ENCODE data around the gene FRMD4B. TPM values are rescaled to one million over a fixed set of nuclear protein-coding genes. Genes with fewer than 3 reads are reported as not detected.

The FRMD4B gene
- total RNA-seq, 2 experiments from 2014 or later: not detected

GRCh38 chr3:69194431-69195165, 191.3 kb downstream of the FRMD4B start:
- Histone ChIP-seq H2AFZ (ENCODE audit: low read length) (no peak overlapping the region), H3K4me3 (ENCODE audit: low read depth, low read length, poor library complexity, severe bottlenecking) (no peak overlapping the region), H3K27ac (ENCODE audit: low read depth, low read length, poor library complexity, severe bottlenecking) (no peak overlapping the region), H3K36me3 (ENCODE audit: insufficient read depth, low read length) (no peaks in the 10 kb centered on the region), H4K20me1 (ENCODE audit: insufficient read depth, low read length) (no peaks in the 10 kb centered on the region), H3K9me2 (ENCODE audit: insufficient read depth, low read length) (no peaks in the 10 kb centered on the region), H3K4me2 (ENCODE audit: low read length) (no peak overlapping the region), H3K79me2 (ENCODE audit: insufficient read depth, low read depth, low read length) (no peaks in the 10 kb centered on the region), H3K9me3 (ENCODE audit: low read length) (no peaks in the 10 kb centered on the region), H3K4me1 (ENCODE audit: insufficient read depth, low read length, poor library complexity, severe bottlenecking) (no peaks in the 10 kb centered on the region)
- intact Hi-C loops (cut with micrococcal nuclease; ENCODE audit: unreplicated experiment): no loop called here
- TF ChIP-seq CTCF (conservative IDR thresholded peaks at IDR 0.05; ENCODE audit: low read length): no peak
- TF ChIP-seq EZH2phosphoT487 (IDR thresholded peaks at IDR 0.05; ENCODE audit: borderline replicate concordance, low read depth, low read length): no peak
- ChIA-PET POLR2A (interaction anchor here (0.7 to 1.0 kb wide), 2 partner anchors 27 to 40 kb away, joined by 3 read pairs; no protein-coding TSS in a partner anchor), CTCF (ENCODE audit: unreplicated experiment) (no interaction called here)
- no peak for DNase-seq (ENCODE audit: low spot score)
- no TSS peak for BruUV-seq (replicated peaks)

- no peaks in the 10 kb centered on the region for H3K79me2 ChIP-seq (ENCODE audit: insufficient read depth, low read depth, low read length)
- no peak for TF ChIP-seq EZH2phosphoT487 (IDR thresholded peaks at IDR 0.05; ENCODE audit: borderline replicate concordance, low read depth, low read length)
- no peak for TF ChIP-seq CTCF (conservative IDR thresholded peaks at IDR 0.05; ENCODE audit: low read length)
- no peaks in the 10 kb centered on the region for H3K9me2 ChIP-seq (ENCODE audit: insufficient read depth, low read length)
- no peak overlapping the region for H3K4me3 ChIP-seq (ENCODE audit: low read depth, low read length, poor library complexity, severe bottlenecking)
- H2AFZ ChIP-seq (ENCODE audit: low read length): no peak overlapping the region
- no peaks in the 10 kb centered on the region for H3K9me3 ChIP-seq (ENCODE audit: low read length)
- H3K27ac ChIP-seq (ENCODE audit: low read depth, low read length, poor library complexity, severe bottlenecking): no peak overlapping the region
- intact Hi-C loops (cut with micrococcal nuclease; ENCODE audit: unreplicated experiment): no loop called here
- POLR2A ChIA-PET: no interaction called here
- H3K4me1 ChIP-seq (ENCODE audit: insufficient read depth, low read length, poor library complexity, severe bottlenecking): no peaks in the 10 kb centered on the region
- DNase-seq (ENCODE audit: low spot score): no peak
- no peaks in the 10 kb centered on the region for H3K36me3 ChIP-seq (ENCODE audit: insufficient read depth, low read length)
- no TSS peak for BruUV-seq (replicated peaks)
- H4K20me1 ChIP-seq (ENCODE audit: insufficient read depth, low read length): no peaks in the 10 kb centered on the region
- CTCF ChIA-PET (ENCODE audit: unreplicated experiment): no interaction called here
- no peak overlapping the region for H3K4me2 ChIP-seq (ENCODE audit: low read length)
Observed at GRCh38 chr3:69193749-69194148, 192.1 kb downstream of the FRMD4B start.

DNA sequence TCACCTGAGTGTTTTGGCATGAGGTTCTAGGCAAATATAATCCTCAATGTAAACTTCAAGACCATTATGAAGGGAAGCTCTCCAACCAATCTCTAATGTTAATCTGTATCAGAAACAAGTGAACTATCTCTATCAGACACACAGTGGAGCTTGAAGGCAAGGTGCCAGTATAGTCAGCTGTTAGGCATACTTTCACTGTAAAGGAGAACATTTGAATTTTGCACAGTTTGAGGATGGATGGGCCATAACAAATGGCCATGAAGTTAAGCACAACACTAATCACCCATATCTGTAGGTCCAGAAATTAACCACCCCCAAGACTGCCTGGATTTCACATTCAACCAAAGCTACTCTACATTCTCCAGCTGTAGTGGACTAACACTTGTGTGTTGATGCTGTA, 194.4 kb downstream of the FRMD4B start:
- Histone ChIP-seq H4K20me1 (ENCODE audit: insufficient read depth, low read length) (no peaks in the 10 kb centered on the region), H3K4me1 (ENCODE audit: insufficient read depth, low read length, poor library complexity, severe bottlenecking) (no peaks in the 10 kb centered on the region), H2AFZ (ENCODE audit: low read length) (no peak overlapping the region), H3K9me2 (ENCODE audit: insufficient read depth, low read length) (no peaks in the 10 kb centered on the region), H3K27ac (ENCODE audit: low read depth, low read length, poor library complexity, severe bottlenecking) (no peak overlapping the region), H3K9me3 (ENCODE audit: low read length) (no peaks in the 10 kb centered on the region), H3K4me3 (ENCODE audit: low read depth, low read length, poor library complexity, severe bottlenecking) (no peak overlapping the region), H3K36me3 (ENCODE audit: insufficient read depth, low read length) (no peaks in the 10 kb centered on the region), H3K79me2 (ENCODE audit: insufficient read depth, low read depth, low read length) (no peaks in the 10 kb centered on the region), H3K4me2 (ENCODE audit: low read length) (no peak overlapping the region)
- POLR2A ChIA-PET: no interaction called here
- no peak for TF ChIP-seq EZH2phosphoT487 (IDR thresholded peaks at IDR 0.05; ENCODE audit: borderline replicate concordance, low read depth, low read length)
- TF ChIP-seq CTCF (conservative IDR thresholded peaks at IDR 0.05; ENCODE audit: low read length): no peak
- intact Hi-C loops (cut with micrococcal nuclease; ENCODE audit: unreplicated experiment): no loop called here
- no peak for DNase-seq (ENCODE audit: low spot score)
- CTCF ChIA-PET (ENCODE audit: unreplicated experiment): no interaction called here
- no TSS peak for BruUV-seq (replicated peaks)

Measured in OCI-LY7 (cell line).